Endothelial cell of umbilical vein (primary cell): ENCODE data around the gene SELENOO. TPM values are rescaled to one million over a fixed set of nuclear protein-coding genes. Genes with fewer than 3 reads are reported as not detected.

Source experiments
- BruUV-seq: library from RNA; stranded (reverse); fragments of 400-500 nt; replicated peaks from 2 replicates; lab custom pipeline; 2021; lab: Mats Ljungman, UMichigan
- CTCF ChIA-PET: fragments of 300-600, 350-600 bp; sonication (Branson Sonifier 250); formaldehyde crosslinking; loops from one replicate; lab custom pipeline; 2021; ENCODE audit warnings: antibody characterized with exemption, inconsistent platforms; lab: Charles Lee
- POLR2A ChIA-PET: fragments of 300-600, 350-600 bp; sonication (Branson Sonifier 250); formaldehyde crosslinking; loops from one replicate; lab custom pipeline; 2021; ENCODE audit warnings: antibody characterized with exemption, inconsistent platforms; lab: Charles Lee
- DNase-seq: peaks from one replicate; pipeline ENCODE4 v3.0.0-alpha.2; 2011; ENCODE audit warnings: low read depth, low spot score
- FAIRE-seq: peaks from 2 replicates; lab custom pipeline; 2011; peaks lifted over from hg19 to GRCh38; lab: Jason Lieb, UNC
- H2AFZ ChIP-seq: 2 replicates; pipeline ENCODE4 v1.6.0; 2012; ENCODE audit warnings: low read depth, low read length, control low read depth, inconsistent platforms
- H3K27ac ChIP-seq: 2 replicates; pipeline ENCODE4 v1.5.1; 2011; ENCODE audit warnings: low read depth, mild to moderate bottlenecking, control low read depth, low read length, moderate library complexity; ENCODE audit not compliant: insufficient read depth
- H3K27me3 ChIP-seq, 2 experiments: 2 replicates each; pipeline versions ENCODE4 v1.6.0 to v1.6.1; 2011; ENCODE audit warnings: low read length in 2 of 2, mixed read lengths in 1 of 2; ENCODE audit not compliant: control insufficient read depth in 2 of 2, insufficient read depth in 2 of 2
- H3K36me3 ChIP-seq, 2 experiments: 2 replicates in 1 of 2; 3 replicates in 1 of 2; pipeline ENCODE4 v1.5.1; 2011; ENCODE audit warnings: low read length in 2 of 2, mild to moderate bottlenecking in 1 of 2, moderate library complexity in 1 of 2; ENCODE audit not compliant: control insufficient read depth in 2 of 2, insufficient read depth in 2 of 2; ENCODE audit errors: extremely low read depth in 1 of 2
- H3K4me1 ChIP-seq: 3 replicates; pipeline ENCODE4 v1.5.1; 2011; ENCODE audit warnings: mild to moderate bottlenecking, low read length; ENCODE audit not compliant: control insufficient read depth, insufficient read depth; ENCODE audit errors: extremely low read depth
- H3K4me2 ChIP-seq: 2 replicates; pipeline ENCODE4 v1.6.1; 2011; ENCODE audit warnings: low read length, control low read depth, mixed read lengths; ENCODE audit not compliant: insufficient read depth
- H3K4me3 ChIP-seq, 3 experiments: fragments of 200-600 bp in 1 of 3; sonication (generic), shearing (Covaris generic) in 1 of 3; replicated peaks in 1 of 3; 2 replicates each; pipeline ENCODE4 v1.5.1; 2011 to 2016; ENCODE audit warnings: control low read depth in 3 of 3, low read length in 3 of 3, mild to moderate bottlenecking in 2 of 3, inconsistent platforms in 1 of 3, low read depth in 1 of 3, moderate library complexity in 1 of 3; ENCODE audit not compliant: insufficient read depth in 1 of 3
- H3K79me2 ChIP-seq: 2 replicates; pipeline ENCODE4 v1.6.0; 2012; ENCODE audit warnings: low read length, inconsistent platforms; ENCODE audit not compliant: control insufficient read depth, insufficient read depth
- H3K9ac ChIP-seq: replicated peaks from 2 replicates; pipeline ENCODE3; 2011; ENCODE audit warnings: low read length, control low read depth; ENCODE audit not compliant: insufficient read depth; ENCODE audit errors: extremely low read depth
- H3K9me1 ChIP-seq: replicated peaks from 3 replicates; pipeline ENCODE4 v1.6.0; 2011; ENCODE audit warnings: mild to moderate bottlenecking, low read length; ENCODE audit not compliant: control insufficient read depth, insufficient read depth; ENCODE audit errors: extremely low read depth
- H3K9me3 ChIP-seq: replicated peaks from 2 replicates; pipeline ENCODE4 v1.5.1; 2012; ENCODE audit warnings: low read length, inconsistent platforms; ENCODE audit not compliant: control insufficient read depth, insufficient read depth
- H4K20me1 ChIP-seq: replicated peaks from 2 replicates; pipeline ENCODE3; 2011; ENCODE audit warnings: mild to moderate bottlenecking, low read length; ENCODE audit not compliant: control insufficient read depth, insufficient read depth; ENCODE audit errors: extremely low read depth
- CTCF ChIP-seq, 2 donors: IDR thresholded peaks; 1 replicate in 1 of 2; 2 replicates in 1 of 2; pipeline ENCODE4 v1.5.1; 2011; ENCODE audit warnings: low read length in 2 of 2, mild to moderate bottlenecking in 2 of 2, moderate library complexity in 2 of 2, control low read depth in 1 of 2, inconsistent platforms in 1 of 2, low read depth in 1 of 2; ENCODE audit not compliant: insufficient read depth in 1 of 2; ENCODE audit errors: extremely low read depth in 1 of 2
- EZH2 ChIP-seq: IDR thresholded peaks from 2 replicates; pipeline ENCODE4 v1.6.1; 2012; ENCODE audit warnings: borderline replicate concordance, low read depth, mild to moderate bottlenecking, moderate library complexity, low read length, inconsistent platforms; ENCODE audit not compliant: severe bottlenecking
- FOS ChIP-seq: IDR thresholded peaks from 2 replicates; pipeline ENCODE4 v1.6.1; 2011; ENCODE audit warnings: mild to moderate bottlenecking, low read length, moderate library complexity, borderline replicate concordance; ENCODE audit not compliant: insufficient read depth
- GATA2 ChIP-seq: IDR thresholded peaks from 2 replicates; pipeline ENCODE4 v1.7.0; 2011; ENCODE audit warnings: low read depth, mild to moderate bottlenecking, moderate library complexity, mixed read lengths, low read length; ENCODE audit not compliant: insufficient read length, insufficient read depth
- JUN ChIP-seq: IDR thresholded peaks from 2 replicates; pipeline ENCODE4 v1.6.1; 2011; ENCODE audit warnings: borderline replicate concordance, low read depth; ENCODE audit not compliant: insufficient read length, insufficient read depth
- MAX ChIP-seq: IDR thresholded peaks from 2 replicates; pipeline ENCODE4 v1.6.1; 2011; ENCODE audit not compliant: insufficient read depth, insufficient read length
- MYC ChIP-seq: IDR thresholded peaks from one replicate; pipeline ENCODE4 v1.6.1; 2011; ENCODE audit warnings: mild to moderate bottlenecking, low read depth, low read length
- POLR2A ChIP-seq: IDR thresholded peaks from 2 replicates; pipeline ENCODE4 v1.6.1; 2012; ENCODE audit warnings: low read depth, mild to moderate bottlenecking, control low read depth, low read length
- POLR2AphosphoS5 ChIP-seq: IDR thresholded peaks from 2 replicates; pipeline ENCODE4 v1.6.1; 2012; ENCODE audit warnings: low read depth, mild to moderate bottlenecking, control low read depth, low read length, moderate library complexity; ENCODE audit not compliant: insufficient read depth
- dilution Hi-C: fragments of 300-500 bp; cut with MboI; formaldehyde crosslinking; loops from one replicate; pipeline ENCODE4 v1.15.0; 2019; ENCODE audit warnings: low sequenced_read_pairs; ENCODE audit not compliant: extremely low pct_ligation_motif_present
- intact Hi-C: fragments of 100-400 bp; cut with micrococcal nuclease; formaldehyde crosslinking; loops from one replicate; pipeline ENCODE4 v1.10.0; 2022
- polyA plus RNA-seq, 4 experiments: library from polyadenylated mRNA; depleted of rRNA in 3 of 4; stranded (reverse) in 3 of 4; unstranded in 1 of 4; fragments of >200 nt; gene quantifications; 2 replicates each; pipeline versions ENCODE4 v1.2.1 to v1.2.3, GENCODE V29; 2011 to 2012; ENCODE audit warnings: missing spikeins in 1 of 4
- total RNA-seq: library from RNA; stranded (reverse); gene quantifications from 2 replicates; pipeline ENCODE4 v1.2.3, GENCODE V29; 2021

SELENOO gene
- total and polyA plus RNA-seq, 2 donors (not counting 3 experiments of a cell fraction or from before 2014, with no cell fraction given), result 24.1 to 37.5 TPM

GRCh38 chr22:50157709-50158375 is 43.0 kb upstream of the SELENOO start:
- Histone ChIP-seq H3K9ac (no peak overlapping the region), H3K27me3 (no peaks in the 10 kb centered on the region), H3K9me1 (no peaks in the 10 kb centered on the region), H4K20me1 (no peaks in the 10 kb centered on the region), H3K4me3 (no peak overlapping the region), H3K79me2 (no peaks in the 10 kb centered on the region), H3K9me3 (no peaks in the 10 kb centered on the region), H2AFZ (no peak overlapping the region), H3K36me3 (peaks cover 25 to 39% of the 10 kb centered on the region in 2 experiments), H3K4me1 (no peaks in the 10 kb centered on the region), H3K4me2 (no peak overlapping the region), H3K27ac (no peak overlapping the region)
- no TSS peak for BruUV-seq
- dilution Hi-C loops (no loop called here), intact Hi-C loops (no loop called here)
- TF ChIP-seq EZH2, result no peak
- TF ChIP-seq JUN, result no peak
- no peak for TF ChIP-seq GATA2
- TF ChIP-seq POLR2AphosphoS5, result no peak
- no peak for TF ChIP-seq MYC
- TF ChIP-seq MAX, result no peak
- no peak for TF ChIP-seq FOS
- no peak for TF ChIP-seq POLR2A
- TF ChIP-seq CTCF (IDR thresholded peaks at IDR 0.05; ENCODE audit: extremely low read depth in 1 of 2, insufficient read depth in 1 of 2, low read depth in 1 of 2, low read length in 2 of 2), result no peak
- POLR2A ChIA-PET, result no interaction called here
- DNase-seq (no peak), FAIRE-seq (no peak)
- CTCF ChIA-PET, result no interaction called here
